ENCODE measurements around the gene KCNG3.
"Not testable (repeated sequence)": the region's sequence is repeated elsewhere in the genome, so short reads cannot be mapped to it uniquely, and the experiment has no call there.

Gene KCNG3

DNA sequence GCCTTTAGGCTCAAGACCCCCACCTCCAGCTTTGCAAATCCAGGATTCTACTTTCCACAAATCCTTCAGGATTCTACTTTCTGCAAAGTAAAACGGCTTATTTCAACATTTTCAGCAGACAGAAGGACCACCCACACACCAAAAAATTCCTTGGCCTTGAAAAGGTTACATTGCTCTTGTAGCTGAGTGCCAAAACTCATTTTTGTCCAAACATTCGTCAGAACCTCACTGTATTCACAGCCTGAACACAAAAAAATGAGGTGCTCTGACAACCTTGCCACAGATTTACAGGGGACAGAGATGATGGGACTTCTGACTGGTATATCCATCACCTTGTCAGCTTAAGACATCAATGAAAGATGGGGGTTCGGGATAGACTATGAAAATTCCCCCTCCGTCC lies 69.7 kb downstream of the KCNG3 start:
- FAIRE-seq, result no peak

DNA sequence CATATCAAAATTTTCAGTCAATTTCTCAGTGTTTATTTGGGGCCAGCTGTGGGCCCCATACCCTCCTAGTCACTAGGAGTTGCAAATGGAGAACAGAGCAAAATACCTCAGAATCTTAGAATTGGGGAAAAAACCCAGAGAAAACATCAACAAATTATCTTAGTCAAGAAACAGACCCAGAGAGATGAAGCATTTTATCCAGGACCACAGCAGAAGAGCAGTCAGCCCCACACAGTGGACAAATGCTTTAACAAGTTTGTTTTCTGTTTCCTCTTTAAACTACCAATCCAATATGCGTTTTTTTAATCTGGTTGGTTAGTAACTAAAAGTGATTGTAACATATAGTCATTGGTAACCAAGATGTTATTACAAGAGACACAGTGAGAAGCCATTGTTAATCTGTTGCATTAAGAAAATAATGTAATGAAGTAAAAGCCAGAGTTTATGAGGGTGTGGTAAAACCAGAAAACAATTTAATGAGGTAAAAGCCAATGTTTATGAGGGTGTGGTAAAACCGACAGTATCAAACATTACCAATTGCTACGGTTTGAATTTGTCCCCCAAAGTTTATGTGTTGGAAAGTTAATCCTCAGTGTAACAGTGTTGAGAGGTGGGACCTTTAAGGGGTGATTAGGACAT lies 72.1 kb downstream of the KCNG3 start:
- FAIRE-seq, result peak; percentile 53

DNA sequence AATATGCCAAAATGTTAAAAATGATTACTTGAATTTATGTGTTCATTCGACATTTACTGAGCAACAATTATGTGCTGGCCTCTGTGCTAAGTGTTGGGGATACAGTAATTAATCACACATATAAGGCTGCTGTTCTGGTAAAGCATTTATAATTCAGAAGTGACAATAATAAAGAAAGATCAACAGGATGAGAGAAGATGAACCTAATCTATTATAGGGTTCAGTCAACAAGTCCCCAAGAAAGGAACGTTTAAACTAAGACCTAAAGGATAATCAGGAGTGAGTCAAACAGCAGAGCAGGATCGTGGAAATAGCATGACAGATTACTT lies 72.7 kb downstream of the KCNG3 start:
- no peak for FAIRE-seq

DNA sequence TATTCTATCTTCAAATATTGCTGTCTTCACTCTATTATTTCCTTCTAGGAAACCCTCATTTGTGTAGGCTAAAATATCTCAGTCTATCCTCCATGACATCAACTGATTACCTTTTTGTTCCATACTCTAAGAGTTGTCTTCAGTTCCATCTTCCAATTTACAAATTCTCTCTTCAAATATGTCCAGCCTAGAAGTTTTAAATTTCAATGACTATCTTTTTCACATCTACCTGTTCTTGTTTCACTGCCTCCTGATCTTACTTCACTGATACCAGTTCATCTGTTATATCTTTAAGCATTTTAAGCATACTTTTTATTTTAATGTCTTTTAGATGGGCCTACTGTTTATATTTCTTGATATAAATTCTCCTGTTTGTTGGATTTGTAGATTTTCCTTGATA lies 79.1 kb downstream of the KCNG3 start:
- FAIRE-seq, result no peak

DNA sequence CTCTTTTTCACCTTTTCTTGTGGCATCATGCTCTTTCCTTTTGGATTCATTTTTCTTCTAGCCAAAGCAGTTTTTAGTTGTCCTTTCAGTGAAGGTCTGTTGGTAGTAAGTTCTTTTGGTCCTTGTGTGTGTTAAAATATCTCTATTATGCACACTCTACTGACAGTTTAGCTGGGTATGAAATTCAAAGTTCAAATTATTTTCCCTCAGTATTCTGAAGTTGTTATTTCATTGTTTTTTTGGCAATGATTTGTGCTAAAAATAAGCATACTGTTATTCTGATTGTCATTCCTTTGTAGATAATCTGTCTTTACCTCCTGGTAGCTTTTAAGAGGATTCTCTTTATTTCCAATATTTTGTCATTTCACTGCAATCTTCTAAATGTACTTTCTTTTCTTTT lies 79.6 kb downstream of the KCNG3 start:
- FAIRE-seq, result no peak

DNA sequence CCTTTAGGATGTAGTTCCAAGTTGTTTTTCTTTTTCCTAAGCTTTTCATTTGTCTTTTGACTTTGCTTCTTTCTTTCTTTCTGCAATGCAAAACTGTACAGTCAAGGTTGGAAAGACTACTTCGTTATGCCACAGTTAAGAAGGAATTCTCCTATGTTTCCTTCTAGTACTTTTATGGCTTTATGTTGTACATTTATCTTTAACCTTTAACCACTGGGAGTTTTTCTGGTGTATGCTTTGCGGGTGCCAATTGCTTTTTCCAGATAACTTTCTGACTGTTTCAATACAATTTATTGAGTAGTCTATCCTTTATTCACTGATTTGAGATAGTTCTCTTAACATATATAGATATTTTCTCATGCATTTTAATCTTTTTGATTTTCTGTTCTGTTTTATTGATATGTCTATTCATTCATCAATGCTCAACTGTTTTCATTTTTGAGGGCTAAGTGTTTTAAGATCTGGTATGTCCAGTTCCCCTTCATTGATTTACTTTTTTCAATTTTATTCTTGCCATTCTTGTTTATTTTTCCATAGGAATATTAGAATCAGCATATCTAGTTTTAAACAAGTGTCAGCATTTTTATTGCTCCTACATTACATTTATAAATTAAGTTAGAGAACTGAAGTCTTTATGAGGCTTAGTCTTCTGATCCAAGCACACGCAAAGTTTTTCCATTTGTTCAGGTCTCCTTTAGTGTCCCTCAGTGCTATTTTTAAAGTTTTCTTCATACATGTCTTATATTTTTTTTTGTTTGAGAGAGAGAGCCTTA lies 82.9 kb downstream of the KCNG3 start:
- no peak for FAIRE-seq

DNA sequence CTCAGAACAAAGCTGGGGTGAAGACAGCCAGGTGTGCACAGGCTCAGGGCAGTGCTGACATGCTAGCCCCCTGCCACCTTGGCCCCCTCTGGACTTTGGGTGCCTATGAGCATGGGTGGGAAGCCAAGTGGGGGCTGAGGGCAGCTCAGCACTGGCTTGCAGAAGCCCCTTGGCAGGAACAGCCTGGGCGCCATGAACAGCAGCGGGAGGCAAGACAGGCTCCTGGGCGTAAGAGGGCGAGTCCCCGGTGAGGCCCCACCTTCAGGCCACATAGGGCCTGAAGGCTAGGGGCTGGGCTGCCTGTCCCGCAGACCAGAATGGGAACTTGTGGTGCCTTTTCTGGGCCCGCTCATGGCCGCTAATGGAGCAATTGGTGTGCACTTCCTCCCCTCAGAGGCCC lies 85.8 kb downstream of the KCNG3 start:
- no peak for FAIRE-seq

DNA sequence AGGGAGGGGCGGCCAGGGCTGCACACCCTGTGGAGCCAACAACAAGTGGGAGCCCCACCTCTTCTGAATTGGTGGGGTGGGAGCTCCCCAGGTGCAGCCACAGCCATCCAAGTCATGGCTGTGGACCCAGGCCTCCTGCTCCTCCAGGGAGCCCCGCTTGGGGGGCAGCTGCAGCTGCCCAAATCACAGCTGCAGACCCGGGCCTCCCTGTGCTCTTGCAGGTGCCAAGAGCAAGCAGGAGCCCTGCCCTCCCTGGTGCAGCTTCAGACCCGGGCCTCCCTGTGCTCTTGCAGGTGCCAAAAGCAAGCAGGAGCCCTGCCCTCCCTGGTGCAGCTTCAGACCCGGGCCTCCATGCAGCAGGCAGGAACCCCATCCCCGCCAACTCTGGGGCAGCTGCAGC lies 86.3 kb downstream of the KCNG3 start:
- FAIRE-seq, result no peak

DNA sequence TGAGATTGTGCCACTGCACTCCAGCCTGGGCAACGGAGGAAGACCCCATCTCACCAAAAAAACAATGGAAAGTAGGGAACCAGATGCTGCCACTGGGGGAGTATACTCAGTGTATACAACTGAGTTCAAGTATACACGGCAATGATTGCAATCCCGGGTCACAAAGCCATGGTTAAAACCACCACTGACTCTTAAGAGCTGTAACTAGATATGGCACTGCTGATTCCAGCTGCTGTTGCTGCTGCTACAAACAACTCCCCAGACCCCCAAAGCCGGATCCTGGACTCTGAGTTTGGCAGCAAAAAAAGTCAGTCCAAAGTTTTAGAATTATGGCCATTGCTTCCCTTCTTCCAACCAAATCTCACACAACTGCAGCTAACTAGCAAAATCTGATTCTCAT lies 89.1 kb downstream of the KCNG3 start:
- no peak for FAIRE-seq

DNA sequence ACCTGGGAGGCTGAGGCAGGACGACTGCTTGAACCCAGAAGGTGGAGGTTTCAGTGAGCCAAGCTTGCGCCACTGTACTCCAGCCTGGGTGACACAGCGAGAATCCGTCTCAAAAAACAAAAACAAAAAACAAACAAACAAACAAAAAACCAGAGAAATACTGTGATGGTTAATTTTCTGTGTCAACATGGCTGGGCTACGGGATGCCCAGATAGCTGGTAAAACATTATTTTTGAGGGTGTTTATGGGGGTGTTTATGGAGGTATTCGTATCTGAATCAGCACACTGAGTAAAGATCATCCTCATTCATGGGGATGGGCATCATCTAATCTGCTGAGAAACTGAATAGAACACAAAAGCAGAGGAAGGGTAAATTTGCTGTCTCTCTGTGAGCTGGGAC lies 92.0 kb downstream of the KCNG3 start:
- no peak for FAIRE-seq

DNA sequence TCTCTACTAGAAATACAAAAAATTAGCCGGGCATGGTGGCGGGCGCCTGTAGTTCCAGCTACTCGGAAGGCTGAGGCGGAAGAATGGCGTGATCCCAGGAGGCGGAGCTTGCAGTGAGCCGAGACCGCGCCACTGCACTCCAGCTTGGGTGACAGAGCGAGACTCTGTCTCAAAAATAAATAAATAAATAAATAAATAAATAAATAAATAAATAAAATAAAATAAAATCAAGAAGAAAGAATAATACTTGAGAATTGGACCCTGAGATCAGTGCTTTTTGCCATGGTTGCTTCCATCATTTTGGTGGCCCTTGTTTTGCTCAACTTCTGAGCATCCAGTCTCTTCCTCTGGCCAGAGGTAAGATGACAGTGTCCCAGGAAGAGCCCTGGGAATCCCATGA lies 95.7 kb downstream of the KCNG3 start:
- FAIRE-seq, result not testable (repeated sequence)

DNA sequence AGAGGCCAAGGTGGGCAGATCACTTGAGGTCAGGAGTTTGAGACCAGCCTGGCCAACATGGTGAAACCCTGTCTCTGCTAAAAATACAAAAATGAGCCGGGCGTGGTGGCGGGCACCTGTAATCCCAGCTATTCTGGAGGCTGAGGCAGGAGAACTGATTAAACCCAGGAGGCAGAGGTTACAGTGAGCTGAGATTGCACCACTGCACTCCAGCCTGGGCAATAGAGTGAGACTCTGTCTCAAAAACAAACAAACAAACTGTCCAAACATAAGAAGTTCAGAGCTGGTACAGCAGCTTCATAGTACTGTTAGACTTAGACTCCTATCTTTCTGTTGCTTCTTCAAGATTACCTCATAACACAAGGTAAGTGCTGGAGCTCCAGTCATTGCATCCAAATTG lies 100.5 kb downstream of the KCNG3 start:
- FAIRE-seq, result not testable (repeated sequence)

DNA sequence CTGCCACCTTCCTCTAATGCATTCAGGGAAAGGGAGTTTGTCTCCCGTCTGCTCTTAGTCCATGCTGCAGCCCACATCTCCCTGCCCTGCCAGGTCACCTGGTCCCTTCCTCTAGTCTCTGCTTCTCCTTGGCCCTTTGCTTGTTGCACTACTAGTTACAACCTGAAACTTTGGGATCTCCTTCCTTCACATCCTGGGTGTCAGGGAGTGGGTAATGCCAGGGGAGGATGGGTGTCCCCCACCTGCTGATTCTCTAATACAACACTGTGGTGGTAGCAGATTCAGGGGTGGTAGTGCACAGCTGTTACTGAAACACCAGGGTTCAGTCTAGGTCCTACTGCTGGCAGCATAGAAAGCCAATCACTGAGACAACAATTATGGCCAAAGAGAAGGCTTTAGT lies 101.6 kb downstream of the KCNG3 start:
- FAIRE-seq, result no peak
